HEK293 (cell line): ENCODE data around the gene LIMK1.
A peak's percentile ranks its signal among the peaks of the same experiment; 100 is the strongest.

Experiments used
- CTCF ChIA-PET: fragments of 350-600 bp; formaldehyde crosslinking; extraction: SDS; loops from one replicate; lab custom pipeline; 2021; ENCODE audit warnings: antibody characterized with exemption; lab: Yijun Ruan, JAX
- POLR2A ChIA-PET: fragments of 300-600 bp; formaldehyde crosslinking; extraction: SDS; loops from one replicate; lab custom pipeline; 2020; ENCODE audit warnings: antibody characterized with exemption, inconsistent platforms; lab: Yijun Ruan, JAX
- H3K27ac ChIP-seq: fragments of 200-500 bp; sonication (Bioruptor generic); 2 replicates; pipeline ENCODE4 v1.5.1; 2014; ENCODE audit warnings: low read depth, low read length, control low read depth, inconsistent platforms; ENCODE audit errors: extremely low read depth
- H3K36me3 ChIP-seq, 2 experiments: fragments of 200-500 bp in 1 of 2; sonication (Bioruptor generic) in 1 of 2; 1 replicate in 1 of 2; 2 replicates in 1 of 2; pipeline ENCODE4 v1.5.1; 2014 to 2017; ENCODE audit warnings: inconsistent platforms in 2 of 2, low read length in 2 of 2; ENCODE audit not compliant: control insufficient read depth in 2 of 2, insufficient read depth in 1 of 2
- H3K4me1 ChIP-seq: fragments of 200-500 bp; sonication (Bioruptor generic); 2 replicates; pipeline ENCODE4 v1.5.1; 2014; ENCODE audit warnings: mild to moderate bottlenecking, low read length, inconsistent platforms; ENCODE audit not compliant: control insufficient read depth, insufficient read depth
- H3K4me3 ChIP-seq: 2 replicates; pipeline ENCODE4 v1.5.1; 2011; ENCODE audit warnings: low read depth, mild to moderate bottlenecking, control low read depth, low read length, moderate library complexity
- H3K9me3 ChIP-seq: fragments of 200-500 bp; sonication (Bioruptor generic); 2 replicates; pipeline ENCODE4 v1.5.1; 2014; ENCODE audit warnings: low read depth, low read length, inconsistent platforms; ENCODE audit not compliant: control insufficient read depth, insufficient read depth
- BCL11B ChIP-seq: fragments of 450-650 bp; formaldehyde crosslinking; IDR thresholded peaks from 2 replicates; pipeline ENCODE4 v1.5.1; 2016; ENCODE audit warnings: low read depth, missing biosample characterization, missing genetic modification characterization
- MYNN ChIP-seq: fragments of 450-650 bp; formaldehyde crosslinking; IDR thresholded peaks from 2 replicates; pipeline ENCODE4 v1.5.1; 2016; ENCODE audit warnings: missing biosample characterization, missing genetic modification characterization, borderline replicate concordance
- RBAK ChIP-seq: fragments of 450-650 bp; formaldehyde crosslinking; IDR thresholded peaks from 2 replicates; pipeline ENCODE4 v1.5.1; 2016; ENCODE audit warnings: missing biosample characterization, missing genetic modification characterization
- TRIM28 ChIP-seq: IDR thresholded peaks from 2 replicates; pipeline ENCODE4 v1.6.1; 2011; ENCODE audit warnings: low read length, control low read depth, borderline replicate concordance
- YY2 ChIP-seq: fragments of 450-650 bp; formaldehyde crosslinking; IDR thresholded peaks from 2 replicates; pipeline ENCODE4 v1.5.1; 2016; ENCODE audit warnings: missing biosample characterization, missing genetic modification characterization
- ZEB2 ChIP-seq: fragments of 450-650 bp; formaldehyde crosslinking; IDR thresholded peaks from 2 replicates; pipeline ENCODE4 v1.5.1; 2016; ENCODE audit warnings: missing biosample characterization, missing genetic modification characterization
- ZNF114 ChIP-seq: fragments of 450-650 bp; formaldehyde crosslinking; IDR thresholded peaks from 2 replicates; pipeline ENCODE4 v1.5.0; 2017; ENCODE audit warnings: missing biosample characterization, missing genetic modification characterization
- ZNF121 ChIP-seq: fragments of 450-650 bp; formaldehyde crosslinking; IDR thresholded peaks from 2 replicates; pipeline ENCODE4 v1.5.1; 2016; ENCODE audit warnings: missing biosample characterization, missing genetic modification characterization
- ZNF169 ChIP-seq: fragments of 450-650 bp; formaldehyde crosslinking; IDR thresholded peaks from 2 replicates; pipeline ENCODE4 v1.5.1; 2016; ENCODE audit warnings: missing biosample characterization, missing genetic modification characterization
- ZNF223 ChIP-seq: fragments of 450-650 bp; formaldehyde crosslinking; IDR thresholded peaks from 2 replicates; pipeline ENCODE4 v1.5.1; 2016; ENCODE audit warnings: missing biosample characterization, missing genetic modification characterization
- ZNF266 ChIP-seq: fragments of 450-650 bp; formaldehyde crosslinking; IDR thresholded peaks from 2 replicates; pipeline ENCODE4 v1.5.1; 2016; ENCODE audit warnings: missing biosample characterization, missing genetic modification characterization, low read depth
- ZNF280D ChIP-seq: fragments of 450-650 bp; formaldehyde crosslinking; IDR thresholded peaks from 2 replicates; pipeline ENCODE4 v1.5.1; 2016; ENCODE audit warnings: missing biosample characterization, missing genetic modification characterization
- ZNF292 ChIP-seq: fragments of 450-650 bp; formaldehyde crosslinking; IDR thresholded peaks from 2 replicates; pipeline ENCODE4 v1.5.1; 2016; ENCODE audit warnings: low read depth, missing biosample characterization, missing genetic modification characterization, borderline replicate concordance
- ZNF311 ChIP-seq: fragments of 450-650 bp; formaldehyde crosslinking; IDR thresholded peaks from 2 replicates; pipeline ENCODE4 v1.5.1; 2017; ENCODE audit warnings: missing biosample characterization, missing genetic modification characterization, borderline replicate concordance
- ZNF350 ChIP-seq: fragments of 450-650 bp; formaldehyde crosslinking; IDR thresholded peaks from 2 replicates; pipeline ENCODE4 v1.5.0; 2017; ENCODE audit warnings: missing biosample characterization, mild to moderate bottlenecking, missing genetic modification characterization
- ZNF549 ChIP-seq: fragments of 450-650 bp; IDR thresholded peaks from 2 replicates; pipeline ENCODE4 v1.5.1; 2018; ENCODE audit warnings: missing biosample characterization, missing genetic modification characterization, mild to moderate bottlenecking, inconsistent platforms, moderate library complexity
- ZNF555 ChIP-seq: fragments of 450-650 bp; formaldehyde crosslinking; conservative IDR thresholded peaks from 2 replicates; pipeline ENCODE4 v1.5.1; 2017; ENCODE audit warnings: missing biosample characterization, mild to moderate bottlenecking, missing genetic modification characterization, inconsistent platforms
- ZNF639 ChIP-seq: fragments of 450-650 bp; formaldehyde crosslinking; IDR thresholded peaks from 2 replicates; pipeline ENCODE4 v1.5.1; 2016; ENCODE audit warnings: missing biosample characterization, missing genetic modification characterization
- ZNF747 ChIP-seq: fragments of 450-650 bp; formaldehyde crosslinking; IDR thresholded peaks from 2 replicates; pipeline ENCODE4 v1.5.1; 2016; ENCODE audit warnings: missing biosample characterization, missing genetic modification characterization
- ZSCAN18 ChIP-seq: fragments of 450-650 bp; formaldehyde crosslinking; IDR thresholded peaks from 2 replicates; pipeline ENCODE4 v1.5.1; 2016; ENCODE audit warnings: missing biosample characterization, missing genetic modification characterization
- ZSCAN4 ChIP-seq: fragments of 450-650 bp; formaldehyde crosslinking; IDR thresholded peaks from 2 replicates; pipeline ENCODE4 v1.5.1; 2017; ENCODE audit warnings: missing biosample characterization, missing genetic modification characterization

The LIMK1 gene

GRCh38 chr7:74063646-74064045, 20.0 kb upstream of the LIMK1 start:
- H3K9me3 ChIP-seq = no peaks in the 10 kb centered on the region
- H3K27ac ChIP-seq = no peak overlapping the region
- CTCF ChIA-PET = no interaction called here
- no peak for TF ChIP-seq RBAK (tag by site-specific recombination)
- TF ChIP-seq ZNF350 (tag by site-specific recombination) = no peak
- TF ChIP-seq, all 188 proteins: peak for 0
- H3K4me3 ChIP-seq = no peak overlapping the region
- POLR2A ChIA-PET = no interaction called here
- no peaks in the 10 kb centered on the region for H3K4me1 ChIP-seq
- H3K36me3 ChIP-seq = no peaks in the 10 kb centered on the region

GRCh38 chr7:74064696-74065095, 18.9 kb upstream of the LIMK1 start:
- H3K4me3 ChIP-seq = no peak overlapping the region
- TF ChIP-seq ZNF121 (tag by site-specific recombination) = 0 out of 2 replicates have a peak, but pooled peaks have one; percentile 40
- TF ChIP-seq MYNN = no peak
- no peak for TF ChIP-seq ZNF292 (tag by site-specific recombination)
- no peak for TF ChIP-seq ZNF223 (tag by site-specific recombination)
- no peak for TF ChIP-seq ZNF555 (tag by site-specific recombination)
- TF ChIP-seq ZNF266 = no peak
- no peak for TF ChIP-seq ZEB2 (tag by site-specific recombination)
- TF ChIP-seq, all 188 proteins: peak for 1
- no peak overlapping the region for H3K27ac ChIP-seq
- POLR2A ChIA-PET = no interaction called here
- CTCF ChIA-PET = interaction anchor here (0.6 to 3.0 kb wide), 8 partner anchors 14 to 336 kb away, joined by 3 to 9 read pairs (median 3); no protein-coding TSS in a partner anchor
- H3K36me3 ChIP-seq = no peaks in the 10 kb centered on the region
- H3K9me3 ChIP-seq = no peaks in the 10 kb centered on the region
- H3K4me1 ChIP-seq = no peaks in the 10 kb centered on the region

- CTCF ChIA-PET = interaction anchor here (2.0 to 3.0 kb wide), 4 partner anchors 13 to 140 kb away, joined by 8 to 20 read pairs (median 10); partner anchors contain the start of gene LIMK1
- POLR2A ChIA-PET = no interaction called here
- Histone ChIP-seq H3K4me1 (no peaks in the 10 kb centered on the region), H3K27ac (no peak overlapping the region), H3K9me3 (no peaks in the 10 kb centered on the region), H3K4me3 (no peak overlapping the region), H3K36me3 (no peaks in the 10 kb centered on the region)
- TF ChIP-seq BCL11B (tag by site-specific recombination) (no peak), ZNF280D (tag by site-specific recombination) (no peak), ZNF311 (tag by site-specific recombination) (no peak), ZSCAN18 (no peak), TRIM28 (no peak), ZNF747 (tag by site-specific recombination) (no peak), YY2 (tag by site-specific recombination) (no peak), ZNF639 (tag by site-specific recombination) (no peak), ZNF114 (tag by site-specific recombination) (no peak), ZNF549 (tag by site-specific recombination) (no peak), ZSCAN4 (tag by site-specific recombination) (no peak), ZNF169 (tag by site-specific recombination) (no peak)
These were observed 17.0 kb upstream of the LIMK1 start for GRCh38 chr7:74066626-74067025.
